HFFc6 (cell line): ENCODE measurements around the gene CPED1. TPM values are rescaled to one million over a fixed set of nuclear protein-coding genes. Genes with fewer than 3 reads are reported as not detected.

Experiments used
- DNase-seq: peaks from one replicate; pipeline ENCODE4 v3.0.0-alpha.2; 2018
- H3K27ac Mint-ChIP-seq: 2 replicates; pipeline ENCODE4 v1.8.0; 2020; ENCODE audit warnings: mild to moderate bottlenecking, mixed read lengths
- H3K27me3 Mint-ChIP-seq: 2 replicates; pipeline ENCODE4 v1.8.0; 2021; ENCODE audit warnings: mild to moderate bottlenecking, moderate library complexity, mixed read lengths; ENCODE audit not compliant: insufficient read depth
- H3K36me3 Mint-ChIP-seq: 2 replicates; pipeline ENCODE4 v1.8.0; 2021; ENCODE audit warnings: low read depth, mixed read lengths
- H3K4me1 Mint-ChIP-seq: 2 replicates; pipeline ENCODE4 v1.8.0; 2020; ENCODE audit warnings: low read depth, mixed read lengths
- H3K4me3 Mint-ChIP-seq: 2 replicates; pipeline ENCODE4 v1.8.0; 2020; ENCODE audit warnings: mild to moderate bottlenecking, moderate library complexity, mixed read lengths
- H3K9me3 Mint-ChIP-seq: 2 replicates; pipeline ENCODE4 v1.8.0; 2020; ENCODE audit warnings: mild to moderate bottlenecking, mixed read lengths
- total RNA-seq, 6 experiments: library from RNA; stranded (reverse); fragmentation: NEBNext Ultra II Directional; extraction: Animal tissue kit (Norgen Biotek cat#: 25700); gene quantifications; 2 replicates in 1 of 6; 3 replicates in 5 of 6; pipeline ENCODE4 v1.2.3, GENCODE V29; 2021
- TF ChIP-seq, protein P1 (sequence below): fragments of 200-600 bp; sonication (generic); IDR thresholded peaks from 2 replicates; pipeline ENCODE4 v1.5.0; 2021; ENCODE audit warnings: antibody characterized with exemption, mild to moderate bottlenecking

The CPED1 gene
- total RNA-seq, 6 experiments from 2014 or later: 85.0 to 112 (median 95.9) TPM

DNA sequence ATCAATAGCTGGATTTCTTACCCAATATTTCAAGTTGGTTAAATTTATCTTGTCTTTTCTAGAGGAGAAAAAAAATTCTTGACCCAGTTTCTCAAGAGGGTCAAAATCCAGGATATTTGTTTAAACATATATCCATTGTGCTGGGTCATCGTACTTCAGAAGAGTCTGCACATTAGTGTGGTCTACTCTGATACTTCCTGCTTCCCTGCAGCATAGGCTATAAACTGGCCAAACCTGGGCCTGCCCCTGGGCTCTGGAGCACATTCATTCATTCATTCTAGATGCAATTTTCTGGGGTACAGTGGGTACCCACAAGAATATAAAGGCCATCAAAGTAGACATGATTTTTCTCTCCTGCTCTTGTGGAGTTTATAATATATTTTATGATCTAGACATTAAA lies 198.2 kb downstream of the CPED1 start:
- Mint-ChIP-seq H3K4me3 (no peak overlapping the region), H3K27me3 (no peaks in the 10 kb centered on the region), H3K36me3 (peaks cover 20% of the 10 kb centered on the region), H3K4me1 (peaks cover 22% of the 10 kb centered on the region), H3K9me3 (no peaks in the 10 kb centered on the region), H3K27ac (no peak overlapping the region)
- TF ChIP-seq, protein P1, sequence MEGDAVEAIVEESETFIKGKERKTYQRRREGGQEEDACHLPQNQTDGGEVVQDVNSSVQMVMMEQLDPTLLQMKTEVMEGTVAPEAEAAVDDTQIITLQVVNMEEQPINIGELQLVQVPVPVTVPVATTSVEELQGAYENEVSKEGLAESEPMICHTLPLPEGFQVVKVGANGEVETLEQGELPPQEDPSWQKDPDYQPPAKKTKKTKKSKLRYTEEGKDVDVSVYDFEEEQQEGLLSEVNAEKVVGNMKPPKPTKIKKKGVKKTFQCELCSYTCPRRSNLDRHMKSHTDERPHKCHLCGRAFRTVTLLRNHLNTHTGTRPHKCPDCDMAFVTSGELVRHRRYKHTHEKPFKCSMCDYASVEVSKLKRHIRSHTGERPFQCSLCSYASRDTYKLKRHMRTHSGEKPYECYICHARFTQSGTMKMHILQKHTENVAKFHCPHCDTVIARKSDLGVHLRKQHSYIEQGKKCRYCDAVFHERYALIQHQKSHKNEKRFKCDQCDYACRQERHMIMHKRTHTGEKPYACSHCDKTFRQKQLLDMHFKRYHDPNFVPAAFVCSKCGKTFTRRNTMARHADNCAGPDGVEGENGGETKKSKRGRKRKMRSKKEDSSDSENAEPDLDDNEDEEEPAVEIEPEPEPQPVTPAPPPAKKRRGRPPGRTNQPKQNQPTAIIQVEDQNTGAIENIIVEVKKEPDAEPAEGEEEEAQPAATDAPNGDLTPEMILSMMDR: no peak
- no peak for DNase-seq

DNA sequence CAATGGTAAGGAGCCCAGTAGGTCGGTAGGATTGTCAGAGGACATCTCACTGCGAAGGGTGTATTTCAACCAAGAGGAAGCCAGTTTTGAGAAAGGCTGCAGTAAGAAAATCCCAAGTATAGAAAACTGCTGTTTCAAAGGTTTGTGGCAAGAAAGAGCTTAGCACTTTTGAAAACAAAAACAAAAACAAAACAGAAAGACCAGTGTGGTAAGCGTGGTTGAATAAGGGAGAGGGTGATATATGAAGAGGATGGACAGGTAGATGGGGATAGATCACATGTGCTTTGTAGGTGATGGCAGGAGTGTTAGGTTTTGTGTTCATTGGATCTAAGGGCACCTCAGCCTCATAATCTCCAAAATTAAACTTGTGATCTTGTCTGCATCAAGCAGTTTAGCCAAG lies 198.7 kb downstream of the CPED1 start:
- Mint-ChIP-seq H3K27me3 (no peaks in the 10 kb centered on the region), H3K4me1 (peaks cover 18% of the 10 kb centered on the region), H3K4me3 (no peak overlapping the region), H3K9me3 (no peaks in the 10 kb centered on the region), H3K27ac (no peak overlapping the region), H3K36me3 (peaks cover 20% of the 10 kb centered on the region)
- DNase-seq: no peak
- TF ChIP-seq, protein P1: no peak

DNA sequence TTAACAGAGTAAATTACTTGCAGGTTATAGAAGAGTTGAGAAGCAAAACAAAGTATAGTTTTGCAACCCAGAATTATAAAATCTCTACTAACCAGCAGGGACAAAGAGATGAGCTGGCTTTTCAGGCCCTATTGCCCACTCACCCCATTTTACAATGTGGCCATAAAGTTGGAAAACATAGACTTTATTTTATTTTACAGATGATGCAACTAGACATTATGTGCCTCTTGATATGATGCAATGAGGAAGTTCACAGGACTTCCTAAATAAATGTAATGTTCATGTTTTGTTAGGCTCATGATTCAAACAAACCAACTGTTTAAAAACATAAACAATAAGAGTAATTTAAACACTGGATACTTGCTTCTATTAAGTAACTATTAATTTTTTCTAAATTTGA lies 199.2 kb downstream of the CPED1 start:
- peaks cover 13% of the 10 kb centered on the region for H3K4me1 Mint-ChIP-seq
- DNase-seq: no peak

DNA sequence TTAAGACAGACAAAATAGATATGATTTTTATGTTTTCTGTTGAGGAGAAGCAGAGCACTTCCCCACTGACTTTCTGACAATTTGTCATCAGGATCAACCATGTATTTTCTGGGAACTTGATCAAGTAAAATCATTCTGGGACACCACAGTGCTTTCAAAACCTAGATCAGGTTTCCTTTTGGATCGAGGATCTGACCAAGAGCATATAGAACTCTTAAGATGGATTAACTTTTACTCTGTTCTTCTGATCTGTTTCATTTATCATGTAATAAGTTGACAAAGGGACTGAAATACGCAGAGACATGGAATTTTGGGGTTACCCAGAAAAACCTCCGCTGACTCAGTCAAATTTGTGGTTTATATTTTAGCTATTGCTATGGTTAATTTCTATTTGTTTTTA lies 204.3 kb downstream of the CPED1 start:
- Mint-ChIP-seq H3K4me3 (no peak overlapping the region), H3K27ac (no peak overlapping the region; the same call in 1 of the 2 replicates), H3K4me1 (peaks cover 15% of the 10 kb centered on the region), H3K9me3 (no peaks in the 10 kb centered on the region), H3K27me3 (peaks cover 1% of the 10 kb centered on the region; the same call in 1 of the 2 replicates), H3K36me3 (peaks cover 15% of the 10 kb centered on the region; the same call in 1 of the 2 replicates)
- TF ChIP-seq, protein P1: no peak
- no peak for DNase-seq

More for the DNA sequence above, 199.2 kb downstream of the CPED1 start:
- no peaks in the 10 kb centered on the region for H3K9me3 Mint-ChIP-seq
- TF ChIP-seq, protein P1: no peak
- H3K27me3 Mint-ChIP-seq: no peaks in the 10 kb centered on the region
- H3K27ac Mint-ChIP-seq: no peak overlapping the region
- H3K36me3 Mint-ChIP-seq: peaks cover 20% of the 10 kb centered on the region
- no peak overlapping the region for H3K4me3 Mint-ChIP-seq

DNA sequence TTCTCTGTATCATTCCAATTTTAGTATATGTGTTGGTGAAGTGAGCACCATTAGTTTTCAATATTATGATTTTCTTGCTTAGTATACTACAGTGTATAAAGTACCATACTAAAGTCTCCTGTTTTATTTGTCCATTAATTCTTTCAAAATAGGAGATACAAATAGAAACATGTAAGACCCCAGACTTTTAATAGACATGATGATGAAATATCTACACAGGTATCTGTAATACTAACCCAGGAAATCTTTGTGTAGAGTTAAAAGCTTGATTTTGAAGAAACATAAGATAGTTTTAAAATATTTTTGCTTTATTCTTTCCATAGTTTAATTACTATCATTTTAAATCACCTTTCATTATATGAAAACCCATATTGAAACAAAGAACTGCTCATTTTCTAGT lies 206.5 kb downstream of the CPED1 start:
- Mint-ChIP-seq H3K27me3 (peaks cover 1% of the 10 kb centered on the region; the same call in 1 of the 2 replicates), H3K4me3 (no peak overlapping the region), H3K4me1 (peaks cover 15% of the 10 kb centered on the region), H3K36me3 (peaks cover 10% of the 10 kb centered on the region; the same call in 1 of the 2 replicates), H3K27ac (no peak overlapping the region), H3K9me3 (no peaks in the 10 kb centered on the region)
- no peak for DNase-seq
- TF ChIP-seq, protein P1: no peak
